Measurements from ENCODE around the gene SLC18B1. TPM values are rescaled to one million over a fixed set of nuclear protein-coding genes. Genes with fewer than 3 reads are reported as not detected.
A peak's percentile ranks its signal among the peaks of the same experiment; 100 is the strongest.

The SLC18B1 gene
- total and polyA plus RNA-seq, 4 donors: 3.5 to 6.7 (median 5.2) TPM

DNA sequence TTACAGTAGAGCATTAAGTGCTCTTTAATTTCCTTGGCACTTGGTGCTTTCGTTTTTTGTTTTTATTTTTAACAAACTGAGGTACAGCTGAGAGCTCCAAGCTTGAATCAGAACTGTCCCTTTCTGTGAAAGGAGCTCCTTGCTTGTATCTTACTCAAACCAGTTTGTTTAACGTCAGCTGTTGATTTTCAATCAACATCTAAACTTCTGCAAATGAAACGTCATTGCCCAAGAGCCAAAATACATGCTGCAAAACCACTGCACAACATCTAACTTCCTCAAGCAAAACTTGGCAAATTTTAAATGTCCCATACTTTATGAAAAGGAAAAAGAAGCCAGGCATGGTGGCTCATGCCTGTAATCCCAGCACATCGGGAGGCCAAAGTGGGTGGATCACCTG, 55.9 kb downstream of the SLC18B1 start:
- H3K27me3 ChIP-seq (ENCODE audit: control insufficient read depth in 4 of 4, insufficient read depth in 4 of 4, low read length in 3 of 4): no peaks in the 10 kb centered on the region
- H3K9ac ChIP-seq (ENCODE audit: low read depth in 1 of 2, low read length in 2 of 2): no peak overlapping the region
- H3K9me3 ChIP-seq (ENCODE audit: control insufficient read depth in 4 of 4, low read length in 3 of 4): no peaks in the 10 kb centered on the region
- TF ChIP-seq SP1 (IDR thresholded peaks at IDR 0.05) (no peak), TAF1 (conservative IDR thresholded peaks at IDR 0.05) (no peak)
- TF ChIP-seq, protein P1, sequence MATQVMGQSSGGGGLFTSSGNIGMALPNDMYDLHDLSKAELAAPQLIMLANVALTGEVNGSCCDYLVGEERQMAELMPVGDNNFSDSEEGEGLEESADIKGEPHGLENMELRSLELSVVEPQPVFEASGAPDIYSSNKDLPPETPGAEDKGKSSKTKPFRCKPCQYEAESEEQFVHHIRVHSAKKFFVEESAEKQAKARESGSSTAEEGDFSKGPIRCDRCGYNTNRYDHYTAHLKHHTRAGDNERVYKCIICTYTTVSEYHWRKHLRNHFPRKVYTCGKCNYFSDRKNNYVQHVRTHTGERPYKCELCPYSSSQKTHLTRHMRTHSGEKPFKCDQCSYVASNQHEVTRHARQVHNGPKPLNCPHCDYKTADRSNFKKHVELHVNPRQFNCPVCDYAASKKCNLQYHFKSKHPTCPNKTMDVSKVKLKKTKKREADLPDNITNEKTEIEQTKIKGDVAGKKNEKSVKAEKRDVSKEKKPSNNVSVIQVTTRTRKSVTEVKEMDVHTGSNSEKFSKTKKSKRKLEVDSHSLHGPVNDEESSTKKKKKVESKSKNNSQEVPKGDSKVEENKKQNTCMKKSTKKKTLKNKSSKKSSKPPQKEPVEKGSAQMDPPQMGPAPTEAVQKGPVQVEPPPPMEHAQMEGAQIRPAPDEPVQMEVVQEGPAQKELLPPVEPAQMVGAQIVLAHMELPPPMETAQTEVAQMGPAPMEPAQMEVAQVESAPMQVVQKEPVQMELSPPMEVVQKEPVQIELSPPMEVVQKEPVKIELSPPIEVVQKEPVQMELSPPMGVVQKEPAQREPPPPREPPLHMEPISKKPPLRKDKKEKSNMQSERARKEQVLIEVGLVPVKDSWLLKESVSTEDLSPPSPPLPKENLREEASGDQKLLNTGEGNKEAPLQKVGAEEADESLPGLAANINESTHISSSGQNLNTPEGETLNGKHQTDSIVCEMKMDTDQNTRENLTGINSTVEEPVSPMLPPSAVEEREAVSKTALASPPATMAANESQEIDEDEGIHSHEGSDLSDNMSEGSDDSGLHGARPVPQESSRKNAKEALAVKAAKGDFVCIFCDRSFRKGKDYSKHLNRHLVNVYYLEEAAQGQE (IDR thresholded peaks at IDR 0.05): no peak
- TF ChIP-seq, protein P2, sequence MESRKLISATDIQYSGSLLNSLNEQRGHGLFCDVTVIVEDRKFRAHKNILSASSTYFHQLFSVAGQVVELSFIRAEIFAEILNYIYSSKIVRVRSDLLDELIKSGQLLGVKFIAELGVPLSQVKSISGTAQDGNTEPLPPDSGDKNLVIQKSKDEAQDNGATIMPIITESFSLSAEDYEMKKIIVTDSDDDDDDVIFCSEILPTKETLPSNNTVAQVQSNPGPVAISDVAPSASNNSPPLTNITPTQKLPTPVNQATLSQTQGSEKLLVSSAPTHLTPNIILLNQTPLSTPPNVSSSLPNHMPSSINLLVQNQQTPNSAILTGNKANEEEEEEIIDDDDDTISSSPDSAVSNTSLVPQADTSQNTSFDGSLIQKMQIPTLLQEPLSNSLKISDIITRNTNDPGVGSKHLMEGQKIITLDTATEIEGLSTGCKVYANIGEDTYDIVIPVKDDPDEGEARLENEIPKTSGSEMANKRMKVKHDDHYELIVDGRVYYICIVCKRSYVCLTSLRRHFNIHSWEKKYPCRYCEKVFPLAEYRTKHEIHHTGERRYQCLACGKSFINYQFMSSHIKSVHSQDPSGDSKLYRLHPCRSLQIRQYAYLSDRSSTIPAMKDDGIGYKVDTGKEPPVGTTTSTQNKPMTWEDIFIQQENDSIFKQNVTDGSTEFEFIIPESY (IDR thresholded peaks at IDR 0.05): no peak
- no peaks in the 10 kb centered on the region for H3K4me1 ChIP-seq (ENCODE audit: control insufficient read depth in 4 of 4, insufficient read depth in 4 of 4, low read length in 3 of 4)
- DNase-seq (ENCODE audit: low spot score): no peak
- WGBS: 81% methylated on average over 4 of the region's 4 CpGs
- no peaks in the 10 kb centered on the region for H3K36me3 ChIP-seq (ENCODE audit: control insufficient read depth in 4 of 4, insufficient read depth in 3 of 4, low read depth in 1 of 4, low read length in 3 of 4)
- no peak overlapping the region for H3K4me3 ChIP-seq (ENCODE audit: low read depth in 1 of 3, low read length in 3 of 3)
- H3K27ac ChIP-seq (ENCODE audit: low read depth in 1 of 2, low read length in 2 of 2): no peak overlapping the region

DNA sequence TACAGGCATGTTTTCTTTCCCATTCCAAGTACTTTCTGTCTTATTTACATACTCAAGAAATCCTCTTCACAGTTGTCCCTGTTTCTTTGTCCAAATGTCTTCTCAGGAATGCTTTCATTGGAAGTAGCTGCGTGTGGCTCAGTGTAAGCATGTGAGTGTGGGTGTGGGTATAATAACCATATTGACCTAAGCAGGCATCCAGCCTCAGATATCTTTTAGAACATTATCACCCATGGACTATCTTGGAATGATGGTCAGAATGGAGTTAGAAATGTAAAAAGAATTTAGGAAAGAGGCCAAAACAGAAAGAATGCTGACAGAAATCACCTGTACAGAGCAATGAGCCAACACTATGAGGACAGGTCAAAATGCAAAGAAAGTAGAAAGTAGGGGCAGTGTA, 57.2 kb downstream of the SLC18B1 start:
- no peak overlapping the region for H3K4me3 ChIP-seq (ENCODE audit: low read depth in 1 of 3, low read length in 3 of 3)
- TF ChIP-seq TAF1 (conservative IDR thresholded peaks at IDR 0.05) (no peak), RAD21 (IDR thresholded peaks at IDR 0.05) (no peak), HNF4A (conservative IDR thresholded peaks at IDR 0.05) (no peak), FOXA2 (IDR thresholded peaks at IDR 0.05) (no peak), GABPA (IDR thresholded peaks at IDR 0.05 in 1 of 2, conservative IDR thresholded peaks at IDR 0.05 in 1 of 2) (no peak), RXRA (IDR thresholded peaks at IDR 0.05) (no peak), YY1 (IDR thresholded peaks at IDR 0.05) (no peak), JUND (IDR thresholded peaks at IDR 0.05) (no peak)
- TF ChIP-seq, protein P3, sequence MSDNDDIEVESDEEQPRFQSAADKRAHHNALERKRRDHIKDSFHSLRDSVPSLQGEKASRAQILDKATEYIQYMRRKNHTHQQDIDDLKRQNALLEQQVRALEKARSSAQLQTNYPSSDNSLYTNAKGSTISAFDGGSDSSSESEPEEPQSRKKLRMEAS (IDR thresholded peaks at IDR 0.05): no peak
- TF ChIP-seq, protein P2 (IDR thresholded peaks at IDR 0.05): no peak

More for the DNA sequence above, 57.2 kb downstream of the SLC18B1 start:
- H3K27me3 ChIP-seq (ENCODE audit: control insufficient read depth in 4 of 4, insufficient read depth in 4 of 4, low read length in 3 of 4): no peaks in the 10 kb centered on the region
- no peak for DNase-seq (ENCODE audit: low spot score)
- peak overlapping the region in 1 of 2 donors; percentile 13 for H3K27ac ChIP-seq (ENCODE audit: low read depth in 1 of 2, low read length in 2 of 2)
- H3K4me1 ChIP-seq (ENCODE audit: control insufficient read depth in 4 of 4, insufficient read depth in 4 of 4, low read length in 3 of 4): peaks cover 0 to 8% (median 1%) of the 10 kb centered on the region in 4 donors
- H3K9me3 ChIP-seq (ENCODE audit: control insufficient read depth in 4 of 4, low read length in 3 of 4): no peaks in the 10 kb centered on the region
- H3K36me3 ChIP-seq (ENCODE audit: control insufficient read depth in 4 of 4, insufficient read depth in 3 of 4, low read depth in 1 of 4, low read length in 3 of 4): no peaks in the 10 kb centered on the region
- no peak overlapping the region for H3K9ac ChIP-seq (ENCODE audit: low read depth in 1 of 2, low read length in 2 of 2)
- 88% methylated on average over 1 of the region's 1 CpG for WGBS

All from liver (tissue), 9 donors.